Measurements from ENCODE around the gene MYOF.
"Not testable (repeated sequence)": the region's sequence is repeated elsewhere in the genome, so short reads cannot be mapped to it uniquely, and the experiment has no call there.

The MYOF gene

DNA sequence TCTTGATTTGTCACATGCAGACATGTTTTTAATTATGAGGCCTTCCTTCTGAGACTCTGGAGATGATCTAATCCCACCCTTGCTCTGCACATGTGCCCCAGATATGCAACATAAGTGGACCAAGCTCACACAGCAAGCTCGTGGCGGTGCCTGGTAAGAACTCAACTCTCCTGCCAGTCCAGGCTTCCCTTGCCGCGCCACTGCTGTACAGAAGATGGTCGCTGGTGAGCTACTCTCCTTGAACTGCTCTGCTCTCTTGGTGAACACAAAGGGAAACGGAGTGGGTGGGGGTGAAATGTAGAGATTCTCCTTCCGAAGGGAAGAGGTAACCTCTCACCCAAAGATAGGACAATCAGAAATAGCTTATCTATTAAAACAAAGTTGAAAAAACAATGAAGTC lies 25.7 kb downstream of the MYOF start:
- DNase-seq = no peak

DNA sequence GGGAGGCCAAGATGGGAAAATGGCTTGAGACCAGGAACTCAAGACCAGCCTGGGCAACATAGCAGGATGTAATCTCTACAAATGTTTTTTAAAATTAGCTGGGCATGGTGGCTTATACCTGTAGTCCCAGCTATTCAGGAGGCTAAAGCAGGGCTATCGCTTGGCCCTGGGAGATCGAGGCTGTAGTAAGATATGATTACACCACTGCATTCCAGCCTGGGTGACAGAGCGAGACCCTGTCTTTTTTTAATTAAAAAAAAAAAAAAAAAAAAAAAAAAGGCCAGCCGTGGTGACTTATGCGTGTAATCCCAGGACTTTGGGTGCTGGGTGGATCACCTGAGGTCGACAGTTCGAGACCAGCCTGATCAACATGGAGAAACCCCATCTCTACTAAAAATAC lies 27.4 kb downstream of the MYOF start:
- DNase-seq = no peak

DNA sequence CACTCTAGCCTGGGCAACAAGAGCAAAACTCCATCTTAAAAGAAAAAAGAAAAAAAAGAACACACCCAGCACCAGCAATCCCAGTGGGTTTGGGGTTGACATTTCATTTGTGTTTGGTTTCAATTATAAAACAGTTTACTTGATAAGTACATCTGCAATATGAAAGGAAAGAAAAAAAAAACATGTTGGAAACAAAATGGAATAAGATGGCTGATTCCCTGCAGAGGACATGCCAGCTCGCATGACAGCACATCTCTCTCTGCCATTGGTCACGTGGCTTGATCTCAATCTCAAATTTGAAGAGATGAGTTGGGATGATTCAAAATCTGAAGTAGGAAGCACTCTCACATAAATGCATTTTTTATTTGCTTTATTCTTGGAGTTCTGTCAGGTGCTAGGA lies 28.0 kb downstream of the MYOF start:
- DNase-seq = no peak

DNA sequence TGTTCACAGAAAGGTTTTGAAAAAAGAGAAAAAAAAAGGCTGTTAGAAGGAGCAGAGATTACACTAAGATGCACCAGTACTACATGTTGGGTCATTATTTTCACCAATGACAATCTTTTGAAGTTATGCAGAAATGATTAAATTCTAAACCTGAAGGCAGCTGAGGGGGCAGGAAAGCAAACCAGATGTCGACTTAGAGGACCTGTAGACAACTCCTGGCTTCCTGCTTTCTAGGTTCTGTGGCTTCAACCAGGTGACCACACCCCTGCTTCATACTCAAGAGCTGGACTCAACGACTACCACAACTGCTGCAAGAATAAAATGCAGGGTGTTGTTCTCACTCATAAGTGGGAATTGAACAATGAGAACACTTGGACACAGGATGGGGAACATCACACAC lies 30.0 kb downstream of the MYOF start:
- no peak for DNase-seq

DNA sequence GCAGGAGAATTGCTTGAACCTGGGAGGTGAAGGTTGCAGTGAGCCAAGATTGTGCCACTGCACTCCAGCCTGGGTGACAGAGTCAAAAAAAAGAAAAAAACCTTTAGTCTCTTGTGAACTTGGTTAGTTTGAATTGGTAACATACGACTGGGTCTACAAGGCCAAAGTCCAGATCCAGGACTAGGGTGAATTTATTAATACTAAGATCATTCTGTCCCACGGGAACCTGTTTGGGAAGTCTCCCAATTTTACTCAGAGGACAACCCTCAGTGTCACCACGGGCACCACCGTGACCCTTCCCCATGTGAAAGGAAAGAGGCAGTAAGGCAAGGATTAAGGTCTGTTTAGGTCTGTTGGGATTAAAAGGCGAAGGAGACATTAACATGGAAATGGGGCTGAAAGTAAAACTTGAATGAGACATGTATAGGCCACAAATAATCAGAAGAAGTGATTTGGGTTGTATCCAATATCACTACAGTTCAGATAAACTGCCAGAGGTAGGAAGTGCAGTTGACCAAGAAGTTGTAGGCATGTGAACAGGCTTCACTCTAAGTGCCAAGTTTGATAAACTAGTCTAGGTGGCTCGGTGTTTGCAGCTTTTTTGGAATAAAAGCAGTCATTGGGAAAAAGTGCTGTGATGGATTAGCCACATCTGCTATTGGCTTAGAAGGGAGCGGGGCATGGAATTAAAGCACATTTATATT lies 30.7 kb downstream of the MYOF start:
- DNase-seq = no peak

DNA sequence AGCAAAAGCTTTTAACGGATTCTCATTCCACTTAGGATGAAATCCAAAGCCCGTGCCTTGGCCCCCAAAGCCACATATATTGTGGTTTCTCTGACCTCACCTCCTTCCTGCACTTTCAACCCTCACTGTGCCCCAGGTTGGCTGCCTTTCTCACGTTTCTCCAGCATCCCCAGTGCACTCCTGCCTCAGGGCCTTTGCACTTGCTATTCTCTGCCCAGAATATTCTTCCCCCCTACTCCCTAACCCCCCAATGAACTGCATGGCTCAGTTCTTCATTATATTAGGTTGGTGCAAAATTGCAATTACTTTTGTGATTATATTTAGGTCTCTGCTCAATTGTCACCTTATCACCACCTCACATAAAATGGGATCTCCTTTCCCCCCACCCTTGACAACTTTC lies 34.2 kb downstream of the MYOF start:
- DNase-seq = no peak

DNA sequence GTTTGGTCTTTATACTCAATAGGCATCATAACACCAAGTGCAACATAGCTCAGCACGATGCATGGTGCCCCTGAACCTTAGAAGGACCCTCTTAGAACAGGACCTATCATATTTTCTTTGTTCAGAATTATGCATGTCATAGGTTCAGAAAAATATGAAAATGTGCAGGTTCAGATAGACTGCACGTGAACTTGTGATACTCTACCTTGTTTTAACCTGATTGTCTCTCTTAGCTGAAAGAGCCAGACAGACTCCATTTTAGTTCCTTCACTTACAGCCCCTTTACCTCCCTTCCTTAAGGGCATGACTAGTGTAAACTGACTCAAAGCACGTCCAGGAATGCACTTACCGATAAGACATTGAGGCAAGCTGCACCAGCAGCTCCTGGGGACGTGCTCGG lies 35.1 kb downstream of the MYOF start:
- no peak for DNase-seq

DNA sequence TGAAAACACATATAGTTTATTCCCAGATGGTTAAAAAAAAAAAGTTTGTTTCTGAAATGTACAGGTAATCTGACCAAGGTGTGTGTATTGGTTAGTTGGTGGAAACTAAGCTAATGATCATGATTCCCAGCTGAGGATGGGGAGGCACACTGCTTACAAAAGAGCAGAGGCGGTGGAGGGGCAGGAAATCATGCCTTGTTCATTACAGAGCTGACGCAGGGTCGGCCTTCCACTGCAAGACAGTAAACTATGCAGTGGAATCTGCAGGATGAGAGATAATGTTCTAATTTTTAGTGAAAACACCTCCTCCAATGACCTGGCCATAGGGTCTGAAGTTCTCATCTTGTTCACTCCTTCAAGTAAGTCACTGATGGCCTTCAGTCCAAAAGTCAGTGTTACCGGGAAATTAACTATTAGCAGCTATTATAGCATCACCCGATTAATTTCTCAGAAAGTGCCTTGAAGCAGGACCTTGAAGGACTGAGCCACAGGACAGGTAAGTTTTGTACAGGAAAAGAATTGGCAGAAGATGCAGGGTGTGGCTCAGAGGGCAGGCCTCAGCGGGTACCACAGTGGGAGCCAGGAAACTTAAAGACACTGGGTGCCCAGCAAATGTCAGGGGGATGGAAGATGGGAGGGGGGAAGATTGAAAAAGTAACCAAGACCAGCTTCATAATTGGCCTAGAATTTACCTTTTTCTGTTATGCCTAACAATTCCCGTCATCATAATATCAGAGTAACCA lies 36.0 kb downstream of the MYOF start:
- DNase-seq = no peak

DNA sequence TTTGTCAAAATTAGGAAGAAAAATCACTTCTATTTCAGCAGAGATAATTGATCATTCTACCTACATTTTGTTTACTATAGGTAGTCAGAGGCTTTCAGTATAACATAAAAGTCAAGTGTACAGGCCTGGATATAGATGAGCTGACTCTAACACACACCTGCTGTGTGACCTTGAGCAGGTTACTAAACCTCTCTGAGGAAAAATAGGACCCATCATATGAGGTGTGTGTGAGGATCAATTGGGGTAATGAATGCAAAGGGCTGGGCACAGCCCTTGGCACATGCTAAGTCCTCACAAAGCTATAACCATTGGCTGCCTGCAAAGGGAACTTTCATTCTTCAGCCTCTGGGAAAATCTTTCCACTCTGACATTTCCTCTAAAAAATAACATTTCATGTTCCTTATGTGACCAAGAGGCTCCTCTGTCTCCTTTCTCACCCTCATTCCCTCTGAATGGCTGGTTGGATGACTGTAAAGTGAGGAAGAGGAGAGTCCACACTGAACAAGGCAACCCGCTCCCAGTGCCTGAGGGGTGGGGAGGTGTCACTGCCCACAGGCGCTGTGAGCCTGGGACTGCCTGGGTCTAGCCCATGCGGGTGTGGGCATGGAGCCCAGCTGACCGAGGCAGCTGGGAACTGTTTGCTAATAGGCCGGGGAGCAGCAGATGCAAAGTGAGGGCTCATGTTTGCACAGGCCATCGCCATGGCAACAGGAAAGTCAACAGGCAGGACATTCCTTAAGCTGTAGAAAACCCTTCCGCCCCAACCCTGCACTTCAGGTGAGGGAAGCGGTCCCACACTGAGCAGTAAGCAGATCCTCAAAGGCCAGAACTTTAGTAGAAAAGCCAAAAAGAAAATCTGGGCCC lies 36.8 kb downstream of the MYOF start:
- DNase-seq = peak; percentile 64

DNA sequence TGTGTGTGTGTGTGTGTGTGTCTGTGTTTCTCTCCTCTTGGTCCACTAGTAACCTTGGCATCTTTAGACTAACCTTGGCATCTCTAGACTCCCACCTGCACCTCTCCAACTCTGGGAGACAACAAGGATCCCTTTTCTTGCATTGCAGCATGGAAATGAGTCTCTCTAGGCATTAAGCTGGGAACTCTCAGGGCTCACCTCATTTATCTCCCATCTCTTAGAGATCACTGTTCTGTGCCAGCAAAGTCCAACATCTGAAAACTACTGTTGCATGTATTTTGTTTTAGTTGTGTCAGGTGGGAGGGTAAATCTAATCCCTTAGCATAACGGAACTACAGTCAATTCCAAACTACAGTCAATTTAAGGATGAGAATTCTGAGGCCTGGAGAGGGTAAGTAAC lies 38.7 kb downstream of the MYOF start:
- no peak for DNase-seq

DNA sequence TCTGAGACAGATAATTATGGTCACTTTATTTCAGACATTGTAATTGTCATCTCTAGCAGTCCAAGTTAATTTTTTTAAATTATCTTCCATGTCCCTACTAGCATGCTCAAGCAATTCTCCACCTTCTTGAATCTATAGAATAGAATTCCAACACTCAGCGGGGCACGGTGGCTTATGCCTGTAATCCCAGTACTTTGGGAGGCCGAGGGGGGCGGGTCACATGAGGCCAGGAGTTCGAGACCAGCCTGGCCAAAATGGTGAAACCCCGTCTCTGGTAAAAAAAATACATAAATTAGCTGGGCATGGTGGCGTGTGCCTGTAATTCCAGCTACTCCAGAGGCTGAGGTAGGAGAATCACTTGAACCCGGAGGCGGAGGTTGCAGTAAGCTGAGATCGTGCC lies 39.4 kb downstream of the MYOF start:
- not testable (repeated sequence) for DNase-seq

DNA sequence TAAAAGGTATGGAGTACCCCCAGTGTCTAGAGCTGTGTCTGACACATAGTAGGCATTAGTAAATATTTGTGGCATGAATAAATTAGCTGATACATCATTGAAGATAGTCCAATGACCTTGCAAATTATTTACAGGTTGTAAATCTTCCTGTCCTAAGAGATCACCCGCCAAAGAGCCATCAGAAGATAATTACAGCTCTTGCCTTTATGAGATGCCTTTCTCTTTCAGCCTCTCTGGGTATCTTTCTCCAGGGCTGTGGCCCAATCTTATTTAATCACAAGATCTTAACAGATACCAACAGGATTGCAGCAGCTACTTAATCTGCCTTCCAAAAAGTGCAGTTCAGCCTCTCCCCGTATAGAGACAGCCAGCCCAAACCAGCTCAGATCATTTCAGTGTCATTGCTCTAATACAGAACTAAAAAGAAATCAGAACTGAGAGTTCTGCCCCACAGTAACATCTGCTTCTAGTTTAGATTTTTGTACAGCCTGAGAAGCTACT lies 41.5 kb downstream of the MYOF start:
- DNase-seq = no peak

DNA sequence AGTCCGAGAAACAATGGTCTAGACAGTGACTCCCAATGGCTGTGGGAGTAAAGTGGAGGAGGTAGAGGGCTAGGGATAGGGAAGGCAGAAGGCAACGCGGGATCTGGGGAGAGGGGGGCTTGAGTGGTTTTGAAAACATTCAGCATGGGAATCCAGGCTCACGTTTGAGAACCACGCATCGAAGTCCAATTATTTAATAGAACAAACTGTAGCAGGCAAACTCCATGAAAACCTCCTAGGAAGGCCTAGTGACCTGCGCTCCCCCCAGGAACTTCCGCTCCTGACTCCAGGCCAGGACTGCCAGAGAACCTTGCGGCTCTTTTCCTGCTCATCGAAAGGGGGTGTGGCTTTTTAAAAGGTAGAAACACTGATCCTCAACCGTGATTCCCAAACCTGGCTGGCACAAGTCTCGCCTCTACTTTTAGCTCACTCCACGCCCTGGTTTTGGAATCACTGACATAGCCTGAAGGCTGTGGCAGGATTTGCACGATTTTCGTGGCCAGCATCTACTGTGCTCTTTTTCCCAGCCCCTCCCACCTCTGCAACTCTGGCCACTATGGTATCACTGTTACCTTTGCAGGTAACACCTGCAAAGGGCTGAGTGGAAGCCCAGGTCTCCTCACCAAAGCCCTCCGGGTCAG lies 43.4 kb downstream of the MYOF start:
- no peak for DNase-seq

DNA sequence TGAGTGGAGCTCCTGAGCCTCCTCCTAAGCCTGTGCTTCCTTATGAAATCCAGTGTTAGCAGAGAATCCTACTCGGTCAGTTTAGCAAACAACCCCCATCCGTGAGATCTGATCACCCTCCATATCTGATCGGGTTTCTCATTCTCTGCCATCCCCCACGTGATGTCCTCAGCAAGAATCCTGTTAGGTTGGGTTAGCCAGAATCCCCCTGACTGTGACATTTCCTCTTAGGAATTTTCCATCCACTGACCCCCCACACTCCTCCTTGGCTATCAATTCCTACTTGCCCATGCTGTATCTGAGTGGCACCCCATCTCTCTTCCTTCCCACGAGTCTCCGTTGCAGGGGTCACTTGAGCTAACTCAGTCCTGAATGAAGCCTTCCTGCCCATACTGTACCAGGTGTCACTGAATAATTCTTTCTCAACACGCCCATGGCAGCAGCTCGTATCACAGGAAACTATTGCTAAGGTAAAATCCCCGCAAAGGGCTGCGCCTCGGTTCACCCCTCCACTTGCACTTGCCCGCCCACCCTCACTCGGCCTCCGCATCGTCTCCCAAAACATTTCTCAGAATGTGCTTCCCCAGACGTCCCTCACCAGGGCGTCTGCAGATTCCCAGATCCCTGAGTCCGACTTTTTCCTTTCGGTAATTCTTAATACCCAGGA lies 44.1 kb downstream of the MYOF start:
- no peak for DNase-seq

DNA sequence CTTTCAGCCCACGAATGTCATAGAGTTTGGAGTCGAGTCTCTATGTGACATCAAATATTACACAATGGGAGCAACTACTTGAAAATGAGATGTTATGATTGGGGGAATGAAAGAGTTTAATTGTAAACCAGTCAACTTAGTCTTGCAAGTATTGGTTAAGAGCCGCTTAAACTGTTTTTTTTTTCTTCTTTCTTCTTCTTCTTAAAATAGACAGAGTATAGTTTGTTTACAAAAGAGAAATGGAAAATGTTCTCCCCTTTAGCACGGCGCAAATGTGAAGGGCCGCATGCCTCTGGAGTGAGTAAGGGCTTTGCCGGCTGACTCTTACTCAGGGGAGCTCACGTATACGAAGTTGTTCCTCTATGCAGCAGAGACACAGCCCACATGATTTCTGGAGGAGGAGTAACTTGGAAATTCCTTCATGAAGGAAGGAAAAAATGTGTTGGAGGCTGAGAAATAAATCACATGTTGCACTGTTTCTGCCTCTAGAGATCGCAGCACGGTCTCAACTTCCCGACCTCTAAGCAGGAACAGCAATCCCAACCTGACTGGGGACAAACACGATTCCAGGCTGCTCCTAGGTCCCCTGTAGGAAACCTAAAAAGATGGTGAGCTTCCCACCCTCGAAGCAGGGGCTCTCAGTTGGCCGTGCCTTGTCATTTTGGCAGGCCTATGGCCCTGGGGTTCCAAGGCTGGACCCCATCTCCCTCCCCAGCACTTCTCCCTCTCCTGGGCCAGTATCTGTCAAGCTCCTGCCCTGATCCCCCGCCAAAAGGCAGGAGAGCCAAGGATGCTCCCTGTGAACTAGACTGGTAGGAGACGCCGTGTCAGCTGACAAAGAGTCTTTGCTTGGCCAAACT lies 44.8 kb downstream of the MYOF start:
- no peak for DNase-seq

DNA sequence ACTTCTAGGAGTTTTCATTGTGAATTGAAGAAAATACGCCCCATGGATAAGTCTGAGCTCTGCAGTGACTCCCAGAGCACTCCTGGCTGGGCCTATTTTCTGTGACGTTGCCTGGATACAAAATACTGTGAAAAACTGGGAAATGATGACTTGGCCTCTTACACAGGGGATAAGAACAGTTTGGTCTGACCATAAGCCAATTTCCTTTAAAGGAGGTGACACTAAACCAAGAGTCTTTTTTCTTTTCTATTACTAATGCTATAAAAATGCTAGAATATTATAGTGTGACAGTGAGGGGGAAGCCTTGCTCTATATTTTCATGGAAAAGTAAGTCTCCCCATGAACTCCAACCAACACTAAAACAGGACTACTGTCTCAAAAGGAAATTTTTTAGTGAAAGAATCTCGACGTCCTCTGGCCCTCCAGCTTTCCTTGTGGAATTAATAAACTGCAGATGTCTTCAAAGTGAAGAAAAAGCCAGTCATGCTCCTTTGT lies 45.5 kb downstream of the MYOF start:
- DNase-seq = no peak

DNA sequence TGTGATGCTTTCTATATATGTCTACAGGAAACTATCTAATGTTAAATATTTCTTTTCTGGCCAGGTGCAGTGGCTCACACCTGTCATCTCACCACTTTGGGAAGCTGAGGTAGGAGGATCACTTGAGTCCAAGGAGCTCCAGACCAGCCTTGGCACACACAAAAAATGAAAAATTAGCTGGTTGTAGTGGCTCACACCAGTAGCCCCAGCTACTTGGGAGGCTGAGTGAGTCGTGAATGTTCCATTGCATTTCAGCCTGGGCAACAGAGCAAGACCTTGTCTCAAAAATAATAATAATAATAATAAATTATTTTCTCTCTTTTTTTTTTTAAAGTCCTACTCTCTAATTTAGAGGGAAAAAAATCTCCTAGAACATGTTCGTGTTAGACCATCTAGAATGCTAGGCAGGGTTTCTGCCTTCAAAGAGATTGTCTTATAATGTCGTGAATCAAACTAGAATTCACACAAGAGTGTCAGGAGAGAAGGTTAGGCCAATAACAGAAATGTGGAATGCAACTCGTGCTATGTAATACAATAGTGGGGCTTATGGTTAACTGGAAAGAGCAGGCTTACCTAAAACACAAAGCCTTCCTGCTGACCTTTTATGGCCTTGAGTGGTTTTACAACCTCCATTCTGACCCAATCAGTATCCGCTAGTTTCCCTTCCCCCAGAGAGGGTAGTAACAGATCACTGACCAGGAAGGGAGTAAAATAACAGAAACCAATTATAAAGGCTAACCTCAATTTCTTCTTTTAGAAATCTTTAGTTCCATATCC lies 46.3 kb downstream of the MYOF start:
- no peak for DNase-seq

DNA sequence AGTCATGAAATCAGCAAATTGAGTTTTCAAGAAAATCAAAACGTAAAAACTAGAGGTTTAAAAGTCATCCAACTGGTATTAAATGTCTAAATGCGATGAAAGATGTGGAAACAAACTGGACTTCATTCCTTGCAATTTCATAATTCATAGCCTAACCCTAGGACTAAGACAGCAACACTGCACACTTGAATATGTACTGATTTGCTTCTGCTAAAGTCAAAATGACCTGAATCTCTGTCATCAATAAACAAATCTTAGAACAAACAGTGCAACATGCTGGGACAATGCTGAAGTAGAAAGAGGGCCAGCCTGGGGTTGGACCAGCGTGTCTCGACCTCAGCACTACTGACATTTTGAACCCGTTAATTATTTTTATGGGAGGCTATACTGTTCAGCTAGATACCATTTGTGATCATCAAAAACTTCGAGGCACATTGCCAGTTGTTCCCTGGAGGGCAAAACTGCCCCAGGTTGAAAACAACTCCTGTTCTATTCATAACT lies 47.1 kb downstream of the MYOF start:
- no peak for DNase-seq

DNA sequence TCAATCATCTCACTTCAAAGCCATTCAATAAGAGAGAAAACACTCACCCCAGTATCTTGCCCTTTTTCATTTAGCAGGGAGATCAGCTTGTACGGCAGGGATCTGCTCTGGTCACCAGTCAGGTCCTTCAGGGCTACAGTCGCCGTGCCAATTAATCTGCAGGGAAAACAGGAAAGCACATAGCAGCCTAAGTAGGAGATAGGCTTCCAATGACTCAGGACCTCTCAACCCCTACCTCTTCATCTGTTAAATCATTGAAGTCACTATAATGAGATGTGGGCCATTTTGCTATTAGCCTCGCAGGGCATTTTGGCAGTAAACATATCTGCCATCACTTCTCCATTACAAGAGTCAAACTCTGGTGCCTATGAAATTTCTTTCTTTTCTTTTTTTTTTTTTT lies 50.8 kb downstream of the MYOF start:
- DNase-seq = no peak

DNA sequence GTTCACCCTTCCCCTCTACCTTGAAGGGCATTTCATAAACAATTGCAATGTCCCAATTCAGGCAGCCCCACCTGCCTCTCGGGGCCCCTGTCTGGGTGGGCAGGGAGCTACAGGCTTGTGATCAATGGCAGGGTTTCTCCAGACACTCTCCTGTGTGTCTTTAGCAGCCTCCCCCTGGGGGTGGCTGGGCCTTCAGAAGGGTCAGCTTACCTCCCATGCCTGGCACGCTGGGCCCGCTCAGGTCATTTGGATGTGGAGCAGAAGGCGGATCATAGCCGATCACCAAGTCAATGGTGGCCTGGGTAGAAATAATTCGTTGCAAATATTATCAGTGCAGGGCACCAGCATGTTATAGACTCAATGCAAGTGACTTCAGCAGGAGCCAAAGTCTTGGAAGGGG lies 56.3 kb downstream of the MYOF start:
- DNase-seq = no peak

Measured in NCI-H2171 (cell line).